H1 (cell line): ENCODE measurements around the gene MIEN1. TPM values are rescaled to one million over a fixed set of nuclear protein-coding genes. Genes with fewer than 3 reads are reported as not detected.

Source experiments
- CEBPB ChIP-seq: IDR thresholded peaks from 2 replicates; pipeline ENCODE4 v1.6.1; 2012; ENCODE audit warnings: low read depth, low read length
- EGR1 ChIP-seq: IDR thresholded peaks from 2 replicates; pipeline ENCODE4 v1.6.1; 2011; ENCODE audit warnings: low read depth, low read length, borderline replicate concordance
- RBBP5 ChIP-seq: IDR thresholded peaks from 2 replicates; pipeline ENCODE4 v1.7.1; 2012; ENCODE audit warnings: low read depth, mild to moderate bottlenecking, inconsistent platforms, low read length, moderate library complexity, borderline replicate concordance
- RNF2 ChIP-seq: fragments of 200-900, 300-1000 bp; sonication (generic); IDR thresholded peaks from 2 replicates; pipeline ENCODE4 v1.7.1; 2016; ENCODE audit warnings: borderline replicate concordance, low read depth, mild to moderate bottlenecking, antibody characterized with exemption, low read length; ENCODE audit not compliant: poor library complexity, severe bottlenecking; ENCODE audit errors: missing control alignments
- TCF12 ChIP-seq: IDR thresholded peaks from 2 replicates; pipeline ENCODE4 v1.6.1; 2011; ENCODE audit warnings: low read depth, mild to moderate bottlenecking, low read length
- polyA plus RNA-seq, 7 experiments: library from polyadenylated mRNA; depleted of rRNA in 3 of 7; stranded (reverse) in 5 of 7; unstranded in 2 of 7; fragments of >200 nt in 5 of 7; fragments of 200-250 nt in 2 of 7; gene quantifications; 1 replicate in 5 of 7; 2 replicates in 1 of 7; 4 replicates in 1 of 7; pipeline versions ENCODE4 v1.2.1 to v1.2.3, GENCODE V29; 2011 to 2013; ENCODE audit warnings: missing spikeins in 2 of 7, mixed read lengths in 2 of 7
- total RNA-seq: library from RNA; stranded (reverse); fragmentation: NEBNext Ultra II Directional; extraction: Animal tissue kit (Norgen Biotek cat#: 25700); gene quantifications from 2 replicates; pipeline ENCODE4 v1.2.1, GENCODE V29; 2021

MIEN1 gene
- total and polyA plus RNA-seq, 2 of the 8 experiments (the other 6 are each of a cell fraction or from before 2014, with no cell fraction given), result 29.6 to 54.9 TPM

- no peak for TF ChIP-seq RNF2
- TF ChIP-seq RBBP5, result no peak
- TF ChIP-seq TCF12, result no peak
- TF ChIP-seq EGR1, result no peak
- TF ChIP-seq CEBPB, result no peak
- TF ChIP-seq, all 59 proteins: peak for 0
Observed at GRCh38 chr17:39735882-39736281, 5.5 kb upstream of the MIEN1 start (continued).
